IPS DF 6.9 (cell line): Measurements from ENCODE around the gene IGFL4.
"Not testable (repeated sequence)": the region's sequence is repeated elsewhere in the genome, so short reads cannot be mapped to it uniquely, and the experiment has no call there.

Experiments used
- DNase-seq: peaks from one replicate; pipeline ENCODE4 v3.0.0-alpha.2; 2013; ENCODE audit warnings: low read depth, low spot score
- H3K27ac ChIP-seq: one replicate; pipeline ENCODE4 v1.5.1; 2013; ENCODE audit warnings: low read length, control low read depth
- H3K27me3 ChIP-seq: 2 replicates; pipeline ENCODE4 v1.6.1; 2013; ENCODE audit warnings: mild to moderate bottlenecking, low read length; ENCODE audit not compliant: control insufficient read depth, insufficient read depth
- H3K36me3 ChIP-seq: 2 replicates; pipeline ENCODE4 v1.6.1; 2013; ENCODE audit warnings: low read length; ENCODE audit not compliant: control insufficient read depth, insufficient read depth
- H3K4me1 ChIP-seq: 2 replicates; pipeline ENCODE4 v1.6.1; 2013; ENCODE audit warnings: low read length; ENCODE audit not compliant: control insufficient read depth, insufficient read depth
- H3K4me3 ChIP-seq: 2 replicates; pipeline ENCODE4 v1.5.1; 2013; ENCODE audit warnings: mild to moderate bottlenecking, low read length
- H3K9me3 ChIP-seq: 2 replicates; pipeline ENCODE4 v1.6.1; 2013; ENCODE audit warnings: low read length, inconsistent platforms; ENCODE audit not compliant: control insufficient read depth, insufficient read depth
- WGBS: extraction: QIAGEN DNeasy Blood & Tissue Kit; methylation state at CpG from one replicate; pipeline ENCODE4 v1.1.7; 2013; ENCODE audit warnings: mixed read lengths, missing lambda C conversion rate; ENCODE audit not compliant: insufficient read length, insufficient coverage; 5-methylcytosine and 5-hydroxymethylcytosine counted together

Gene IGFL4

GRCh38 chr19:46040952-46041500 is at the start of gene IGFL4:
TSS of gene IGFL4 (minus strand) at chr19:46041002. CDS start at chr19:46040962, 40 bp downstream.
- no peaks in the 10 kb centered on the region for H3K27me3 ChIP-seq
- no peak within 1 kb of the TSS for H3K4me3 ChIP-seq
- DNase-seq = no peak
- H3K36me3 ChIP-seq = no peaks in the 10 kb centered on the region
- H3K4me1 ChIP-seq = no peaks in the 10 kb centered on the region; the same call in 1 of the 2 replicates
- no peak within 1 kb of the TSS for H3K27ac ChIP-seq
- no peaks in the 10 kb centered on the region; the same call in 1 of the 2 replicates for H3K9me3 ChIP-seq
- no CpG with 5 or more reads among the region's 7 CpGs for WGBS

- no peak overlapping the region for H3K4me3 ChIP-seq
- no peak for DNase-seq
- no CpG with 5 or more reads among the region's 5 CpGs for WGBS
- no peaks in the 10 kb centered on the region for H3K4me1 ChIP-seq
- no peaks in the 10 kb centered on the region for H3K36me3 ChIP-seq
- H3K27ac ChIP-seq = no peak overlapping the region
- H3K27me3 ChIP-seq = no peaks in the 10 kb centered on the region
- no peaks in the 10 kb centered on the region for H3K9me3 ChIP-seq
These were observed 49.6 kb upstream of the IGFL4 start for GRCh38 chr19:46090444-46090843.

GRCh38 chr19:46089432-46089831 is 48.6 kb upstream of the IGFL4 start:
- H3K27me3 ChIP-seq = no peaks in the 10 kb centered on the region
- no peaks in the 10 kb centered on the region for H3K36me3 ChIP-seq
- WGBS = no CpG with 5 or more reads among the region's 1 CpG
- DNase-seq = no peak
- H3K4me1 ChIP-seq = no peaks in the 10 kb centered on the region
- H3K9me3 ChIP-seq = no peaks in the 10 kb centered on the region
- no peak overlapping the region for H3K27ac ChIP-seq
- no peak overlapping the region for H3K4me3 ChIP-seq

GRCh38 chr19:46088101-46088500 is 47.3 kb upstream of the IGFL4 start:
- H3K4me3 ChIP-seq = no peak overlapping the region
- no peaks in the 10 kb centered on the region for H3K4me1 ChIP-seq
- no peaks in the 10 kb centered on the region for H3K27me3 ChIP-seq
- no peaks in the 10 kb centered on the region for H3K9me3 ChIP-seq
- DNase-seq = no peak
- no peak overlapping the region for H3K27ac ChIP-seq
- H3K36me3 ChIP-seq = no peaks in the 10 kb centered on the region
- no CpG with 5 or more reads among the region's 2 CpGs for WGBS

- H3K36me3 ChIP-seq = no peaks in the 10 kb centered on the region
- H3K4me1 ChIP-seq = no peaks in the 10 kb centered on the region
- no peak overlapping the region for H3K27ac ChIP-seq
- WGBS = no CpG with 5 or more reads among the region's 1 CpG
- DNase-seq = no peak
- no peaks in the 10 kb centered on the region for H3K9me3 ChIP-seq
- H3K4me3 ChIP-seq = no peak overlapping the region
- no peaks in the 10 kb centered on the region for H3K27me3 ChIP-seq
These were observed 45.1 kb upstream of the IGFL4 start for GRCh38 chr19:46085888-46086287.

GRCh38 chr19:46082728-46083050 is 41.9 kb upstream of the IGFL4 start:
- H3K36me3 ChIP-seq = no peaks in the 10 kb centered on the region
- no CpG with 5 or more reads among the region's 2 CpGs for WGBS
- no peak for DNase-seq
- H3K9me3 ChIP-seq = no peaks in the 10 kb centered on the region
- H3K27me3 ChIP-seq = no peaks in the 10 kb centered on the region
- H3K4me3 ChIP-seq = no peak overlapping the region
- no peak overlapping the region for H3K27ac ChIP-seq
- no peaks in the 10 kb centered on the region for H3K4me1 ChIP-seq

- DNase-seq = peak; percentile 37
- Histone ChIP-seq H3K27me3 (no peaks in the 10 kb centered on the region), H3K36me3 (no peaks in the 10 kb centered on the region), H3K9me3 (no peaks in the 10 kb centered on the region), H3K4me3 (no peak overlapping the region), H3K4me1 (no peaks in the 10 kb centered on the region), H3K27ac (no peak overlapping the region)
- WGBS = no CpG with 5 or more reads among the region's 4 CpGs
These were observed 41.3 kb upstream of the IGFL4 start for GRCh38 chr19:46081928-46082727.

- Histone ChIP-seq H3K4me1 (no peaks in the 10 kb centered on the region), H3K27me3 (peaks cover 2% of the 10 kb centered on the region; the same call in 1 of the 2 replicates), H3K27ac (no peak overlapping the region), H3K36me3 (no peaks in the 10 kb centered on the region), H3K4me3 (no peak overlapping the region), H3K9me3 (no peaks in the 10 kb centered on the region)
- no CpG with 5 or more reads among the region's 3 CpGs for WGBS
- no peak for DNase-seq
These were observed 39.8 kb upstream of the IGFL4 start for GRCh38 chr19:46080561-46080960.

GRCh38 chr19:46079576-46079975 is 38.8 kb upstream of the IGFL4 start:
- WGBS = no CpG with 5 or more reads among the region's 7 CpGs
- no peak for DNase-seq
- Histone ChIP-seq H3K4me3 (no peak overlapping the region), H3K9me3 (no peaks in the 10 kb centered on the region), H3K27me3 (peaks cover 2% of the 10 kb centered on the region; the same call in 1 of the 2 replicates), H3K27ac (no peak overlapping the region), H3K36me3 (no peaks in the 10 kb centered on the region), H3K4me1 (no peaks in the 10 kb centered on the region)

GRCh38 chr19:46078573-46079332 is 38.0 kb upstream of the IGFL4 start:
- H3K27ac ChIP-seq, H3K4me3 ChIP-seq, H3K36me3 ChIP-seq, H3K4me1 ChIP-seq, H3K9me3 ChIP-seq, H3K27me3 ChIP-seq: not testable (repeated sequence)
- no CpG with 5 or more reads among the region's 71 CpGs for WGBS
- peak; percentile 64 for DNase-seq
